Loucy (cell line): ENCODE results near the gene RAP1GAP2.

Experiments used
- H2AFZ ChIP-seq: fragments of 200-600 bp; sonication (generic); 2 replicates; pipeline ENCODE4 v1.6.0; 2016; ENCODE audit warnings: antibody characterized with exemption, mild to moderate bottlenecking, low read length, moderate library complexity
- H3F3A ChIP-seq: fragments of 200-600 bp; 2 replicates; pipeline ENCODE4 v1.6.0; 2016; ENCODE audit warnings: antibody characterized with exemption, low read depth, mild to moderate bottlenecking
- H3K27me3 ChIP-seq: fragments of 200-600 bp; sonication (generic); 2 replicates; pipeline ENCODE4 v1.6.1; 2014; ENCODE audit warnings: low read length, mild to moderate bottlenecking; ENCODE audit not compliant: insufficient read depth, poor library complexity, severe bottlenecking
- H3K36me3 ChIP-seq: fragments of 200-600 bp; sonication (generic); 2 replicates; pipeline ENCODE4 v1.6.1; 2016; ENCODE audit warnings: low read length; ENCODE audit not compliant: insufficient read depth
- H3K4me1 ChIP-seq: fragments of 200-600 bp; sonication (generic); 2 replicates; pipeline ENCODE4 v1.5.1; 2014; ENCODE audit warnings: low read length, mild to moderate bottlenecking; ENCODE audit not compliant: insufficient read depth, poor library complexity, severe bottlenecking
- H3K4me2 ChIP-seq: fragments of 200-600 bp; sonication (generic); 2 replicates; pipeline ENCODE4 v1.6.0; 2014; ENCODE audit warnings: antibody characterized with exemption, low read length, low read depth, mild to moderate bottlenecking; ENCODE audit not compliant: poor library complexity, severe bottlenecking
- H3K4me3 ChIP-seq: fragments of 200-600 bp; sonication (generic); 2 replicates; pipeline ENCODE4 v1.5.1; 2014; ENCODE audit warnings: low read length, mild to moderate bottlenecking, mixed read lengths; ENCODE audit not compliant: poor library complexity, severe bottlenecking
- H3K79me2 ChIP-seq: fragments of 200-600 bp; sonication (generic); 2 replicates; pipeline ENCODE4 v1.6.1; 2014; ENCODE audit warnings: low read length; ENCODE audit not compliant: insufficient read depth
- H3K9ac ChIP-seq: fragments of 200-600 bp; sonication (generic); 2 replicates; pipeline ENCODE4 v1.6.0; 2014; ENCODE audit warnings: mild to moderate bottlenecking, low read depth, low read length, moderate library complexity; ENCODE audit not compliant: poor library complexity, severe bottlenecking
- H3K9me2 ChIP-seq: fragments of 200-600 bp; sonication (generic); replicated peaks from 2 replicates; pipeline ENCODE4 v1.6.1; 2016; ENCODE audit warnings: low read depth, low read length, mixed read lengths
- H3K9me3 ChIP-seq: fragments of 200-600 bp; sonication (generic); 2 replicates; pipeline ENCODE4 v1.6.1; 2014; ENCODE audit warnings: mild to moderate bottlenecking, antibody characterized with exemption, low read length, low read depth; ENCODE audit not compliant: insufficient read depth
- H4K20me1 ChIP-seq: fragments of 200-600 bp; sonication (generic); 2 replicates; pipeline ENCODE4 v1.6.0; 2014; ENCODE audit warnings: antibody characterized with exemption, low read length, mild to moderate bottlenecking; ENCODE audit not compliant: insufficient read depth, poor library complexity, severe bottlenecking
- CTCF ChIP-seq: fragments of 200-600 bp; sonication (generic); conservative IDR thresholded peaks from 2 replicates; pipeline ENCODE4 v1.5.1; 2014; ENCODE audit warnings: mild to moderate bottlenecking, antibody characterized with exemption, low read length
- EZH2phosphoT487 ChIP-seq: fragments of 200-600 bp; IDR thresholded peaks from 2 replicates; pipeline ENCODE4 v1.6.1; 2018; ENCODE audit warnings: antibody characterized with exemption, mild to moderate bottlenecking, moderate library complexity, borderline replicate concordance

Gene RAP1GAP2

GRCh38 chr17:2871205-2871604, 75.0 kb downstream of the RAP1GAP2 start:
- no peak overlapping the region for H2AFZ ChIP-seq
- H3K36me3 ChIP-seq = peaks cover 50% of the 10 kb centered on the region; the same call in 1 of the 2 replicates
- no peaks in the 10 kb centered on the region for H3K27me3 ChIP-seq
- H3K4me2 ChIP-seq = no peak overlapping the region
- H3K9me3 ChIP-seq = no peaks in the 10 kb centered on the region
- no peak overlapping the region for H3K4me3 ChIP-seq
- no peaks in the 10 kb centered on the region for H3K9me2 ChIP-seq
- H3K9ac ChIP-seq = no peak overlapping the region
- no peaks in the 10 kb centered on the region for H3F3A ChIP-seq
- H3K4me1 ChIP-seq = no peaks in the 10 kb centered on the region
- TF ChIP-seq CTCF = no peak
- TF ChIP-seq EZH2phosphoT487 = no peak
- peaks cover 100% of the 10 kb centered on the region for H3K79me2 ChIP-seq
- H4K20me1 ChIP-seq = peaks cover 91% of the 10 kb centered on the region

- H4K20me1 ChIP-seq = peaks cover 93% of the 10 kb centered on the region
- peaks cover 100% of the 10 kb centered on the region for H3K79me2 ChIP-seq
- no peaks in the 10 kb centered on the region for H3K27me3 ChIP-seq
- no peaks in the 10 kb centered on the region for H3K9me3 ChIP-seq
- H2AFZ ChIP-seq = no peak overlapping the region
- H3K4me2 ChIP-seq = no peak overlapping the region
- no peaks in the 10 kb centered on the region for H3K4me1 ChIP-seq
- H3F3A ChIP-seq = no peaks in the 10 kb centered on the region
- H3K36me3 ChIP-seq = peaks cover 54% of the 10 kb centered on the region; the same call in 1 of the 2 replicates
- H3K4me3 ChIP-seq = no peak overlapping the region
- no peak overlapping the region for H3K9ac ChIP-seq
- TF ChIP-seq CTCF = no peak
- no peak for TF ChIP-seq EZH2phosphoT487
- H3K9me2 ChIP-seq = no peaks in the 10 kb centered on the region
Observed at GRCh38 chr17:2871720-2872119, 75.5 kb downstream of the RAP1GAP2 start.

GRCh38 chr17:2872282-2872681, 76.0 kb downstream of the RAP1GAP2 start:
- no peaks in the 10 kb centered on the region for H3K4me1 ChIP-seq
- H3K36me3 ChIP-seq = peaks cover 53% of the 10 kb centered on the region; the same call in 1 of the 2 replicates
- TF ChIP-seq CTCF (no peak), EZH2phosphoT487 (no peak)
- no peaks in the 10 kb centered on the region for H3K9me2 ChIP-seq
- H4K20me1 ChIP-seq = peaks cover 91% of the 10 kb centered on the region
- no peaks in the 10 kb centered on the region for H3K27me3 ChIP-seq
- H2AFZ ChIP-seq = no peak overlapping the region
- H3K4me3 ChIP-seq = no peak overlapping the region
- H3F3A ChIP-seq = no peaks in the 10 kb centered on the region
- H3K79me2 ChIP-seq = peaks cover 100% of the 10 kb centered on the region
- H3K4me2 ChIP-seq = no peak overlapping the region
- no peak overlapping the region for H3K9ac ChIP-seq
- H3K9me3 ChIP-seq = no peaks in the 10 kb centered on the region
